Measurements from ENCODE around the gene METTL27.
"Not testable (repeated sequence)": the region's sequence is repeated elsewhere in the genome, so short reads cannot be mapped to it uniquely, and the experiment has no call there.

Gene METTL27

GRCh38 chr7:73842067-73842976, at the start of gene METTL27:
Gene METTL27, minus strand, starts transcription at chr7:73842516. Its CDS starts 376 bp downstream, at chr7:73842140.
- no peaks in the 10 kb centered on the region for H3K4me1 Mint-ChIP-seq
- no peaks in the 10 kb centered on the region for H3K9me3 Mint-ChIP-seq
- H3K27me3 Mint-ChIP-seq = no peaks in the 10 kb centered on the region
- DNase-seq (ENCODE audit: low spot score in 2 of 2) (peak; percentile 69 to 81), ATAC-seq (replicated peaks; ENCODE audit: extremely low read depth, poor library complexity, severe bottlenecking) (peak; percentile 99)
- H3K36me3 Mint-ChIP-seq (ENCODE audit: insufficient read depth) = peaks cover 6% of the 10 kb centered on the region
- H3K4me3 Mint-ChIP-seq = peak within 1 kb of the TSS; percentile 76
- peak within 1 kb of the TSS; percentile 59 for H3K27ac Mint-ChIP-seq (ENCODE audit: low read depth)

- H3K9me3 Mint-ChIP-seq = no peaks in the 10 kb centered on the region
- ATAC-seq (replicated peaks; ENCODE audit: extremely low read depth, poor library complexity, severe bottlenecking) = no peak
- no peak for DNase-seq (ENCODE audit: low spot score in 2 of 2)
- peaks cover 61% of the 10 kb centered on the region for H3K27me3 Mint-ChIP-seq
- no peak overlapping the region for H3K27ac Mint-ChIP-seq (ENCODE audit: low read depth)
- no peak overlapping the region for H3K4me3 Mint-ChIP-seq
- H3K4me1 Mint-ChIP-seq = no peaks in the 10 kb centered on the region
- H3K36me3 Mint-ChIP-seq (ENCODE audit: insufficient read depth) = no peaks in the 10 kb centered on the region
Measured at GRCh38 chr7:73891178-73891885, 49.0 kb upstream of the METTL27 start.

- H3K4me1 Mint-ChIP-seq = no peaks in the 10 kb centered on the region
- H3K36me3 Mint-ChIP-seq (ENCODE audit: insufficient read depth) = no peaks in the 10 kb centered on the region
- no peak for DNase-seq (ENCODE audit: low spot score in 2 of 2)
- peaks cover 64% of the 10 kb centered on the region for H3K27me3 Mint-ChIP-seq
- H3K27ac Mint-ChIP-seq (ENCODE audit: low read depth) = no peak overlapping the region
- H3K4me3 Mint-ChIP-seq = no peak overlapping the region
- H3K9me3 Mint-ChIP-seq = no peaks in the 10 kb centered on the region
- no peak for ATAC-seq (replicated peaks; ENCODE audit: extremely low read depth, poor library complexity, severe bottlenecking)
Measured at GRCh38 chr7:73890555-73891147, 48.3 kb upstream of the METTL27 start.

- ATAC-seq (replicated peaks; ENCODE audit: extremely low read depth, poor library complexity, severe bottlenecking) (no peak), DNase-seq (ENCODE audit: low spot score in 2 of 2) (no peak)
- H3K9me3 Mint-ChIP-seq = no peaks in the 10 kb centered on the region
- H3K27ac Mint-ChIP-seq (ENCODE audit: low read depth) = no peak overlapping the region
- no peak overlapping the region for H3K4me3 Mint-ChIP-seq
- H3K36me3 Mint-ChIP-seq (ENCODE audit: insufficient read depth) = no peaks in the 10 kb centered on the region
- no peaks in the 10 kb centered on the region for H3K4me1 Mint-ChIP-seq
- peaks cover 73% of the 10 kb centered on the region for H3K27me3 Mint-ChIP-seq
Measured at GRCh38 chr7:73888959-73889358, 46.6 kb upstream of the METTL27 start.

- ATAC-seq (replicated peaks; ENCODE audit: extremely low read depth, poor library complexity, severe bottlenecking) (no peak), DNase-seq (ENCODE audit: low spot score in 2 of 2) (no peak)
- H3K4me3 Mint-ChIP-seq = no peak overlapping the region
- H3K4me1 Mint-ChIP-seq = no peaks in the 10 kb centered on the region
- H3K27me3 Mint-ChIP-seq = peaks cover 71% of the 10 kb centered on the region
- H3K27ac Mint-ChIP-seq (ENCODE audit: low read depth) = no peak overlapping the region
- no peaks in the 10 kb centered on the region for H3K36me3 Mint-ChIP-seq (ENCODE audit: insufficient read depth)
- no peaks in the 10 kb centered on the region for H3K9me3 Mint-ChIP-seq
Measured at GRCh38 chr7:73887762-73888161, 45.4 kb upstream of the METTL27 start.

GRCh38 chr7:73885975-73886798, 43.9 kb upstream of the METTL27 start:
- DNase-seq (ENCODE audit: low spot score in 2 of 2) = no peak
- no peaks in the 10 kb centered on the region for H3K9me3 Mint-ChIP-seq
- H3K4me3 Mint-ChIP-seq = no peak overlapping the region
- ATAC-seq (replicated peaks; ENCODE audit: extremely low read depth, poor library complexity, severe bottlenecking) = no peak
- H3K27ac Mint-ChIP-seq (ENCODE audit: low read depth) = no peak overlapping the region
- H3K4me1 Mint-ChIP-seq = no peaks in the 10 kb centered on the region
- H3K27me3 Mint-ChIP-seq = peaks cover 62% of the 10 kb centered on the region
- no peaks in the 10 kb centered on the region for H3K36me3 Mint-ChIP-seq (ENCODE audit: insufficient read depth)

GRCh38 chr7:73885433-73885974, 43.2 kb upstream of the METTL27 start:
- DNase-seq (ENCODE audit: low spot score in 2 of 2) (no peak), ATAC-seq (replicated peaks; ENCODE audit: extremely low read depth, poor library complexity, severe bottlenecking) (no peak)
- Mint-ChIP-seq H3K4me3 (no peak overlapping the region), H3K36me3 (ENCODE audit: insufficient read depth) (no peaks in the 10 kb centered on the region), H3K9me3 (no peaks in the 10 kb centered on the region), H3K27me3 (peaks cover 59% of the 10 kb centered on the region), H3K27ac (ENCODE audit: low read depth) (no peak overlapping the region), H3K4me1 (no peaks in the 10 kb centered on the region)

- peaks cover 60% of the 10 kb centered on the region for H3K27me3 Mint-ChIP-seq
- H3K27ac Mint-ChIP-seq (ENCODE audit: low read depth); ATAC-seq (replicated peaks; ENCODE audit: extremely low read depth, poor library complexity, severe bottlenecking); H3K4me1 Mint-ChIP-seq; H3K36me3 Mint-ChIP-seq (ENCODE audit: insufficient read depth); H3K9me3 Mint-ChIP-seq; DNase-seq (ENCODE audit: low spot score in 2 of 2); H3K4me3 Mint-ChIP-seq: not testable (repeated sequence)
Measured at GRCh38 chr7:73884867-73885422, 42.6 kb upstream of the METTL27 start.

- Mint-ChIP-seq H3K36me3 (ENCODE audit: insufficient read depth) (no peaks in the 10 kb centered on the region), H3K4me1 (no peaks in the 10 kb centered on the region), H3K27ac (ENCODE audit: low read depth) (no peak overlapping the region), H3K9me3 (no peaks in the 10 kb centered on the region), H3K4me3 (no peak overlapping the region), H3K27me3 (peaks cover 51% of the 10 kb centered on the region)
- ATAC-seq (replicated peaks; ENCODE audit: extremely low read depth, poor library complexity, severe bottlenecking) (no peak), DNase-seq (ENCODE audit: low spot score in 2 of 2) (no peak)
Measured at GRCh38 chr7:73882047-73882402, 39.7 kb upstream of the METTL27 start.

- Mint-ChIP-seq H3K36me3 (ENCODE audit: insufficient read depth) (no peaks in the 10 kb centered on the region), H3K27ac (ENCODE audit: low read depth) (no peak overlapping the region), H3K9me3 (no peaks in the 10 kb centered on the region), H3K4me3 (no peak overlapping the region), H3K27me3 (peaks cover 46% of the 10 kb centered on the region), H3K4me1 (no peaks in the 10 kb centered on the region)
- ATAC-seq (replicated peaks; ENCODE audit: extremely low read depth, poor library complexity, severe bottlenecking) = no peak
- DNase-seq (ENCODE audit: low spot score in 2 of 2) = no peak
Measured at GRCh38 chr7:73881352-73882046, 39.2 kb upstream of the METTL27 start.

- H3K9me3 Mint-ChIP-seq = no peaks in the 10 kb centered on the region
- no peaks in the 10 kb centered on the region for H3K36me3 Mint-ChIP-seq (ENCODE audit: insufficient read depth)
- ATAC-seq (replicated peaks; ENCODE audit: extremely low read depth, poor library complexity, severe bottlenecking) = no peak
- H3K27me3 Mint-ChIP-seq = peaks cover 39% of the 10 kb centered on the region
- H3K4me1 Mint-ChIP-seq = no peaks in the 10 kb centered on the region
- DNase-seq (ENCODE audit: low spot score in 2 of 2) = no peak
- H3K4me3 Mint-ChIP-seq = no peak overlapping the region
- H3K27ac Mint-ChIP-seq (ENCODE audit: low read depth) = no peak overlapping the region
Measured at GRCh38 chr7:73880755-73881328, 38.5 kb upstream of the METTL27 start.

All from central memory CD8-positive, alpha-beta T cell (primary cell).